ENCODE measurements around the gene GCNT2.

DNA sequence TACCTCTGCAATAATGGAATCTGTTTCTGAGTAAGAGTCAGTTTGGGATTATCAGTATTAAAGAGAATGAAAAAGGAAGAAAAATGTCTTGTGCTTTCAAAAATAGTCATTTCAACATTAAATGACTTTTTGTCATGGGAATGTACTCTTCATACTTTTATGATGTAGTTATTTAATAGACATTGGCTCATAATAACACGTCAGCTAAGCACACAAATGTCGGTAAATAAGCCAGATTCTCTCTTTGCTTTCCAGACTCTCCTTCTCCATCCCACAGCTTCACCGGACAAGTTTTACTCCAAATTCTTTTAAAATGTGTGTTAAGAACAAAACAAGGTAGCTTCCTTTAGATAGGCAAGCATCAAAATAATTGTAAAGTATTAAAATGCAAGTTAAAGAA is 97.3 kb downstream of the GCNT2 start:
- TF ChIP-seq, protein P1, sequence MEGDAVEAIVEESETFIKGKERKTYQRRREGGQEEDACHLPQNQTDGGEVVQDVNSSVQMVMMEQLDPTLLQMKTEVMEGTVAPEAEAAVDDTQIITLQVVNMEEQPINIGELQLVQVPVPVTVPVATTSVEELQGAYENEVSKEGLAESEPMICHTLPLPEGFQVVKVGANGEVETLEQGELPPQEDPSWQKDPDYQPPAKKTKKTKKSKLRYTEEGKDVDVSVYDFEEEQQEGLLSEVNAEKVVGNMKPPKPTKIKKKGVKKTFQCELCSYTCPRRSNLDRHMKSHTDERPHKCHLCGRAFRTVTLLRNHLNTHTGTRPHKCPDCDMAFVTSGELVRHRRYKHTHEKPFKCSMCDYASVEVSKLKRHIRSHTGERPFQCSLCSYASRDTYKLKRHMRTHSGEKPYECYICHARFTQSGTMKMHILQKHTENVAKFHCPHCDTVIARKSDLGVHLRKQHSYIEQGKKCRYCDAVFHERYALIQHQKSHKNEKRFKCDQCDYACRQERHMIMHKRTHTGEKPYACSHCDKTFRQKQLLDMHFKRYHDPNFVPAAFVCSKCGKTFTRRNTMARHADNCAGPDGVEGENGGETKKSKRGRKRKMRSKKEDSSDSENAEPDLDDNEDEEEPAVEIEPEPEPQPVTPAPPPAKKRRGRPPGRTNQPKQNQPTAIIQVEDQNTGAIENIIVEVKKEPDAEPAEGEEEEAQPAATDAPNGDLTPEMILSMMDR (IDR thresholded peaks at IDR 0.05; ENCODE audit: low read depth, low read length), result no peak
- no peak for TF ChIP-seq POLR2A (IDR thresholded peaks at IDR 0.05; ENCODE audit: extremely low read depth, insufficient read length)
- TF ChIP-seq, protein P2, sequence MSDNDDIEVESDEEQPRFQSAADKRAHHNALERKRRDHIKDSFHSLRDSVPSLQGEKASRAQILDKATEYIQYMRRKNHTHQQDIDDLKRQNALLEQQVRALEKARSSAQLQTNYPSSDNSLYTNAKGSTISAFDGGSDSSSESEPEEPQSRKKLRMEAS (IDR thresholded peaks at IDR 0.05; ENCODE audit: low read depth, low read length), result no peak
